ENCODE data around the gene NCAPH2.
A peak's percentile ranks its signal among the peaks of the same experiment; 100 is the strongest.

Gene NCAPH2

DNA sequence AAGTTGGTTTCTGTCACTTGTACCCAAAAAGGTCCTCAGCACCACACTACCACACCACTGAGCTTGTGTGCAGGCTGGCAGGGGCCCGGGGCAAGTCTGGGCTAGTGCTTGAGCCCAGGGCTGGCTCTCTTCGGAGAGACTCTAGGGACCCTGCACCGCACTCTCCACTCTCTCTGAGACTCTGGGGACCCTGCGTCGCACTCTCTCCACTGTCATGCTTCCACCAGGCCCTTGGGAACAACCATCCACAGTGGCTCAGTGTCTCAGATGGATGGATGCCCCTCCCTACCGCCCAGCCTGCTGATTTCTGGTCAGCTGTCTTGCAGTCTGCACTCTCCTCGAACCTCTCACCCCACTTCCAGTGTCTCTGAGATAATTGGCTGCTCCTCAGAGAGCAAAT, 31.2 kb upstream of the NCAPH2 start:
- no peak for DNase-seq
- peaks cover 36% of the 10 kb centered on the region for H3K27me3 Mint-ChIP-seq (ENCODE audit: low read depth, poor library complexity)
- H3K4me3 Mint-ChIP-seq: peak overlapping the region; percentile 39
- H3K9me3 Mint-ChIP-seq: peaks cover 8% of the 10 kb centered on the region
- TF ChIP-seq, protein P1, sequence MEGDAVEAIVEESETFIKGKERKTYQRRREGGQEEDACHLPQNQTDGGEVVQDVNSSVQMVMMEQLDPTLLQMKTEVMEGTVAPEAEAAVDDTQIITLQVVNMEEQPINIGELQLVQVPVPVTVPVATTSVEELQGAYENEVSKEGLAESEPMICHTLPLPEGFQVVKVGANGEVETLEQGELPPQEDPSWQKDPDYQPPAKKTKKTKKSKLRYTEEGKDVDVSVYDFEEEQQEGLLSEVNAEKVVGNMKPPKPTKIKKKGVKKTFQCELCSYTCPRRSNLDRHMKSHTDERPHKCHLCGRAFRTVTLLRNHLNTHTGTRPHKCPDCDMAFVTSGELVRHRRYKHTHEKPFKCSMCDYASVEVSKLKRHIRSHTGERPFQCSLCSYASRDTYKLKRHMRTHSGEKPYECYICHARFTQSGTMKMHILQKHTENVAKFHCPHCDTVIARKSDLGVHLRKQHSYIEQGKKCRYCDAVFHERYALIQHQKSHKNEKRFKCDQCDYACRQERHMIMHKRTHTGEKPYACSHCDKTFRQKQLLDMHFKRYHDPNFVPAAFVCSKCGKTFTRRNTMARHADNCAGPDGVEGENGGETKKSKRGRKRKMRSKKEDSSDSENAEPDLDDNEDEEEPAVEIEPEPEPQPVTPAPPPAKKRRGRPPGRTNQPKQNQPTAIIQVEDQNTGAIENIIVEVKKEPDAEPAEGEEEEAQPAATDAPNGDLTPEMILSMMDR (IDR thresholded peaks at IDR 0.05): no peak
- no peak overlapping the region for H3K27ac Mint-ChIP-seq
- H3K36me3 Mint-ChIP-seq (ENCODE audit: low read depth): no peaks in the 10 kb centered on the region
- peaks cover 58% of the 10 kb centered on the region for H3K4me1 Mint-ChIP-seq

DNA sequence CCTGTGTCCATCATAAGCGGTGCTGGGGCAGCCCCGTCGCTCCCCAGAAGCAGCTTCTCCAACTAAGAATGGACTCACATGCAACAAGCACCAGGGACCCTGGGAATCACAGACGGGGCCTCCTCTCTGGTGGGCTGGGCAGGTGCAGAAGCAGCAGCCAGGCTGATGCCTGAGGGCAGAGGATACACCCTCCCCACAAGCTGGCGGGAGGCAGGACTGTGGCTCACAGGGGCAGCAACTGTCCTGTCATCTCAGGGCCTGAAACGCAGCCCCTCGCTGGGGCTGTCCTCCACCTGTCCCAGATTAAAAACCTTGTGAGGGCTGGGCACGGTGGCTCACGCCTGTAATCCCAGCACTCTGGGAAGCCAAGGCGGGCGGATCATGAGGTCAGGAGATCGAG, 30.1 kb upstream of the NCAPH2 start:
- Mint-ChIP-seq H3K4me1 (peaks cover 47% of the 10 kb centered on the region), H3K27me3 (ENCODE audit: low read depth, poor library complexity) (peaks cover 36% of the 10 kb centered on the region), H3K27ac (no peak overlapping the region), H3K4me3 (no peak overlapping the region), H3K9me3 (peaks cover 8% of the 10 kb centered on the region), H3K36me3 (ENCODE audit: low read depth) (no peaks in the 10 kb centered on the region)
- TF ChIP-seq, protein P1 (IDR thresholded peaks at IDR 0.05): no peak
- no peak for DNase-seq

DNA sequence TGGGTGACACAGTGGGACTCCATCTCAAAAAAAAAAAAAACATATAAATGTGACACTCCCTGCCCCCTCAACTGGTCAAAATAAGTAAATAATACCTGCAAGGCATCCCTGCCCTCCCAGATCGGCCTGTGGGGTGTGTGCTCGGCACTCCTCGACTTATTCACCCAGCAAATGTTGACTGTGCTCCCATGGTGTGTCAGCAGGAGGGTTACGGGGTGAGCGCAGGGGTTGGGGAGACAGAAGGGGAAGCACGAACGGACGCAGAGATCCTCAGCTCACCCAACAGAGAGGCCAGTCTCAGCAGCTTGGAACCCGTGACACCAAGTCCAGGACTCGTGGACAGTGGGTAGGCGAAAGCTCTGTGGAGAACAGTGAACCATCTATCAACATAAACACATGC, 28.3 kb upstream of the NCAPH2 start:
- no peak for DNase-seq
- H3K9me3 Mint-ChIP-seq: peaks cover 8% of the 10 kb centered on the region
- H3K4me3 Mint-ChIP-seq: peak overlapping the region; percentile 67
- H3K27ac Mint-ChIP-seq: no peak overlapping the region
- no peaks in the 10 kb centered on the region for H3K36me3 Mint-ChIP-seq (ENCODE audit: low read depth)
- peaks cover 36% of the 10 kb centered on the region for H3K27me3 Mint-ChIP-seq (ENCODE audit: low read depth, poor library complexity)
- TF ChIP-seq, protein P1 (IDR thresholded peaks at IDR 0.05): no peak
- peaks cover 39% of the 10 kb centered on the region for H3K4me1 Mint-ChIP-seq

DNA sequence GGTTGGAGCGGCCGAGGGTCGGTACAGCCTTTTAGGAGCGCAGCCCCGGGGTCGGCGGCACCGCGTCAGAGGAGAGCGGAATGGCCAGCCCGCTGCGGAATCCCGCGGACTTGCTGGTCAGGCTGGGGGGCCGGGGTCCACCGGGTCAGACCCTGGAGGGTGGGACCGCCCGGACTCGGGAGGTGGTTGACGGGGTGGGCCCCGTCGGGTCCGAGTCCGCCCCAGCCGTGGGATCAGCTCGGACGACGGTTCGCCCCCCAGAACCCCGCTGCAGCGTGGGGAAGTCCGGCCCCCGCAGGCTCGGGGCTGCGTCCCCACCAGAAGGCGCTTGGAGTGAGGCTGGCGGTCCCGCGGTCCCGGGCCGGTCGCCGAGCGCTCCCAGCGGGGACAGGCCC, 27.0 kb upstream of the NCAPH2 start:
- peak overlapping the region; percentile 45 for H3K4me3 Mint-ChIP-seq
- peaks cover 8% of the 10 kb centered on the region for H3K9me3 Mint-ChIP-seq
- H3K36me3 Mint-ChIP-seq (ENCODE audit: low read depth): no peaks in the 10 kb centered on the region
- H3K27me3 Mint-ChIP-seq (ENCODE audit: low read depth, poor library complexity): peaks cover 45% of the 10 kb centered on the region
- H3K4me1 Mint-ChIP-seq: peaks cover 41% of the 10 kb centered on the region
- H3K27ac Mint-ChIP-seq: no peak overlapping the region
- TF ChIP-seq, protein P1 (IDR thresholded peaks at IDR 0.05): no peak
- no peak for DNase-seq

DNA sequence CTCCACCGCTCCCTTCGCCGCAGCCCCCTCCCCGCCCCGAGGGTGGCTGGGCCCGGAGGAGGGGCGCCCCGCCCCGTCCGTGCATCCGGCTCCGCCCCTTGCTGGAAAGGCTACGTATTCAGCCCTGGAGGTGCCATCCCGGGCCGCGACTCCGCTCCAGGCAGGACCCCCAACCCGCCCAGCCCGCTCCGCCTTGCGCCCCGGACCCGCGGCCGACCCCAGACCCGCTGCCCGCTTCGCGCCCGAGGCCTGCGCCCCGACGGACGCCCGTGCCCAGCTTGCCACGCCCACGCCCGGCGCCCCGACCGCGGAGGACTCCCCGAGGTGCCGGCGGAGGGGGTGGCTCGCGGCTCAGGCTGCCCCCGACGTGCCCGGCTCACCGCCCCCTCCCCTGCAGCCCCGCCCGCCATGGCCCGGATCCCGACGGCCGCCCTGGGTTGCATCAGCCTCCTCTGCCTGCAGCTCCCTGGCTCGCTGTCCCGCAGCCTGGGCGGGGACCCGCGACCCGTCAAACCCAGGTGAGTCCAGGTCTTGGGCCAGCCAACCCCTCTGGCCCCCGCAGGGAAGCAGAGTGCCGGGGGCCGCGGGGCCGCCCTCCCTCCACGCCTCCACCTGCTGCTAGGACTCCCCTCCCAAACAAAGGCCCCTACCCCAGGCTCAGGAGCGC, 26.5 kb upstream of the NCAPH2 start, which contains the start of gene ADM2:
ADM2 (plus strand) TSS at position 104 of the 667 bp plus-strand sequence; CDS start at position 409, 305 bp downstream.
- Mint-ChIP-seq H3K27me3 (ENCODE audit: low read depth, poor library complexity) (peaks cover 46% of the 10 kb centered on the region), H3K27ac (no peak within 1 kb of the TSS), H3K4me1 (peaks cover 43% of the 10 kb centered on the region), H3K4me3 (peak within 1 kb of the TSS; percentile 67), H3K9me3 (peaks cover 8% of the 10 kb centered on the region), H3K36me3 (ENCODE audit: low read depth) (no peaks in the 10 kb centered on the region)
- TF ChIP-seq, protein P1 (IDR thresholded peaks at IDR 0.05): no peak
- DNase-seq: peak; percentile 80
